ENCODE measurements around the gene MRPS9.

DNA sequence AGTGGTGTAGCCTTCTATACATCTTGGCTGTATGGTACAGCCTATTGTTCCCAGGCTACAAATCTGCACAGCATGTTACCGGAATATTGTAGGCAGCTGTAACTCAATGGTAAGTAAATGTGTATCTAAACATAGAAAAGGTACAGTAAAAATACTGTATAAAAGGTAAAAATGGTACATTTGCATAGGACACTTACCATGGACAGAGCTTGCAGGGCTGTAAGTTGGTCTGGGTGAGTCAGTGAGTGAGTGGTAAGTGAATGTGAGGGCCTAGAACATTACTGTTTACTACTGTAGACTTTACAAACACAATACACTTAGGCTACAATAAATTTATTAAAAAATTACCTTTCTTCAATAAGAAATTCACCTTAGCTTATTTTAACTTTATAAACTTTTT lies 3.7 kb upstream of the MRPS9 start:
- TF ChIP-seq, protein P1, sequence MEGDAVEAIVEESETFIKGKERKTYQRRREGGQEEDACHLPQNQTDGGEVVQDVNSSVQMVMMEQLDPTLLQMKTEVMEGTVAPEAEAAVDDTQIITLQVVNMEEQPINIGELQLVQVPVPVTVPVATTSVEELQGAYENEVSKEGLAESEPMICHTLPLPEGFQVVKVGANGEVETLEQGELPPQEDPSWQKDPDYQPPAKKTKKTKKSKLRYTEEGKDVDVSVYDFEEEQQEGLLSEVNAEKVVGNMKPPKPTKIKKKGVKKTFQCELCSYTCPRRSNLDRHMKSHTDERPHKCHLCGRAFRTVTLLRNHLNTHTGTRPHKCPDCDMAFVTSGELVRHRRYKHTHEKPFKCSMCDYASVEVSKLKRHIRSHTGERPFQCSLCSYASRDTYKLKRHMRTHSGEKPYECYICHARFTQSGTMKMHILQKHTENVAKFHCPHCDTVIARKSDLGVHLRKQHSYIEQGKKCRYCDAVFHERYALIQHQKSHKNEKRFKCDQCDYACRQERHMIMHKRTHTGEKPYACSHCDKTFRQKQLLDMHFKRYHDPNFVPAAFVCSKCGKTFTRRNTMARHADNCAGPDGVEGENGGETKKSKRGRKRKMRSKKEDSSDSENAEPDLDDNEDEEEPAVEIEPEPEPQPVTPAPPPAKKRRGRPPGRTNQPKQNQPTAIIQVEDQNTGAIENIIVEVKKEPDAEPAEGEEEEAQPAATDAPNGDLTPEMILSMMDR (IDR thresholded peaks at IDR 0.05; ENCODE audit: low read length), result no peak
- TF ChIP-seq EZH2 (IDR thresholded peaks at IDR 0.05; ENCODE audit: borderline replicate concordance, low read length), result no peak

All from OCI-LY1 (cell line).